T follicular helper cell (primary cell): Measurements from ENCODE around the gene TTC7B.

ENCODE experiments used
- DNase-seq: peaks from one replicate; pipeline ENCODE4 v3.0.0-alpha.2; 2020; ENCODE audit warnings: low read depth

TTC7B gene

DNA sequence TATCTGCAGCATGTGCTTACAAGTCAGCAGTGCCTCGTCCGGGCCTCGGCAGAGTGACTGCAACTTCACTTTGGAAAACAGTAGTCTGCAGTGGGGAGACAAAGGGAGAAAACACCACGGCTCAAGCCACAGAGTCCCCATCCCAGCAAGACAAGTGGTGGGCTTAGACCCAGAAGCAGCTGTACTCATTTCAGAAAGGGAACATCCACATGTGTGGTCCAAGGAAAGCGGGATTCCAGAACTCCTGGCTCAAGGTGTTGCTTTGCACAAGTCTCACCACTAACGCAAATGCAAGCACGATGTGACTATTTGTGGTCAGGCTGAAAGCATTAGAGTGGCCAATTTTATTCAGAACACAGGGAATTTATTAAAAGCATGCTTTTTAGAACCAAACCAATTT lies 198.3 kb downstream of the TTC7B start:
- no peak for DNase-seq

DNA sequence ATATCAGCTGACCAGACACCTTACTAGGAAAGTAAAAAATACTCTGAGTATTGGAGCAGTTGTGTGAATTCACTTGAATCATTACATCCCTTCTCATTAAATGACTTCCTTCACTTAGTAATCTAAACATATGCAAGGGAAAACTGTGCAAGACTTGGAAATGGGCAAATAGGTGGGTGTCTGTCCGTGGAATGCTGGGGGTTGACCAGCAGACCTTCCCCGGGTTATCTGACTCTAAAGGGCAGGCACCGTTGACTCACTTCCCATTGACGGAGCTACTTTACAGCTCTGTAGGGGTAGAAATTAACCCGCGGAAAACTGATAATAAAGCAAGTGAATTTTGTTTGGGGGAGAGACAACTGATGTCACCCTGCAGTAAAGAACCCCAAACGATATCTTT lies 199.3 kb downstream of the TTC7B start:
- no peak for DNase-seq

DNA sequence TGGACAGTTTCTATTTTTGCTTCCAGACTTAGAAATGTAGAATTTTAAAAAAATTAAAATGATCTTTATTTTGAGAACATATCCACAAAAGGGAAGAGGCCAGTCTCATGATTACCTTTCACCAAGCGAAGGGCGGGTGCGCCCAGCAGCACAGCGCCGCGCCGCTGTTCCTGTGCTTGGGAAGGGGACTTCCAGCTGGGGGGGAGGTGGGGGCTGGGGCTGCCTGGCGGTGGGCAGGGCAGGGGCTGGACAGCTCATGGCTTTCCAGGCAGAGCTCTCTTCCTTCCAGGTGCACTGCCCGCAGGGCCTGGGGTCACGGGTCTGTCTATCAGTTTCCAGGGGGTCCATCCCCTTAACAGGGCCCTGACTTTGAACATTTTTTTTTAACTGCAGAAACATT lies 199.9 kb downstream of the TTC7B start:
- DNase-seq, result no peak

DNA sequence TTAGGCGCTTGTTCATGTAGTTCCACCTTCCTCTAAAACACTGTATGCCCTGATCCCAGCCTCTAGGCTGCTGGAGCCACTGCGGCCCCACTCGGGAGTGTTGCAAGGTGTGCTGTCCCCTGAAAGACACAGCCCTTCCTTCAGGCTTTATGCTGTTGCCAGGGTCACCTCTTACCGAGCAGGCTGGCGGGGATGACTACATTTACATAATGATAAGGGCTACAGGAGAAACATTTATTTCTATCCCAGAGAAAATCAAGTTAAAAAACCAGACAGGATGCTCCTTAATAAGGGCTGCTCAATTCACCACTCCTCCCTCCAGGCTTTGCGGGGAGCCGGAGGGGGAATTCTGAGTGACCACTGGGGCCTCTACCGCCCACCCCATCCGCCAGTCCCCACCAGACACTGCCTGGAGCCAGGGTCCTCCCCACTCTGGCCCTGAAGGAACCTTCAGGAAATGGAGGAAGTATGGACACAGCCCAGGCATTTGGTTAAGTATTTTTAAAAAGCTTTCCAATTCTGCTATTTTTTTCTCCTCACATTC lies 200.6 kb downstream of the TTC7B start:
- DNase-seq, result no peak

- no peak for DNase-seq
These were observed 201.3 kb downstream of the TTC7B start for GRCh38 chr14:90614696-90615516.

GRCh38 chr14:90613997-90614396 lies 202.2 kb downstream of the TTC7B start:
- no peak for DNase-seq

DNA sequence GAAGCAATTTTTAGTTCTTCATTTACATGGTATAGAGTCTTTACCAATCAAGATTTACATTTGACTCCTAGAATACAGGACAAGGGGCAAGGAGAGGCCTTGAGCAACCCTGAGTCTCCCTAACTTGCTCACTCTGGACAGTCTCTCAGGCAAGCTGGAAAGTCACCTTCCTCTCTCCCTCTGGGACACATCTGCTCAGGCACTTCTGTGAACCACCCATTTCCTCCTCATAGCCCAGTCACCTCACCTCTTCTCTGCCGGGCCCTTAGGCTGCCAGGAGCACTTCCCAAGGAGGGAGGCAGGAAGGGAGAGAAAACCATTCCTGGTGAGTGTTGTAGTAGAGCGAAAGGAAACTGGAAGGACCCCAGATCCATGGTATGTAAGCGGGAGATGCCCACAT lies 202.8 kb downstream of the TTC7B start:
- no peak for DNase-seq

DNA sequence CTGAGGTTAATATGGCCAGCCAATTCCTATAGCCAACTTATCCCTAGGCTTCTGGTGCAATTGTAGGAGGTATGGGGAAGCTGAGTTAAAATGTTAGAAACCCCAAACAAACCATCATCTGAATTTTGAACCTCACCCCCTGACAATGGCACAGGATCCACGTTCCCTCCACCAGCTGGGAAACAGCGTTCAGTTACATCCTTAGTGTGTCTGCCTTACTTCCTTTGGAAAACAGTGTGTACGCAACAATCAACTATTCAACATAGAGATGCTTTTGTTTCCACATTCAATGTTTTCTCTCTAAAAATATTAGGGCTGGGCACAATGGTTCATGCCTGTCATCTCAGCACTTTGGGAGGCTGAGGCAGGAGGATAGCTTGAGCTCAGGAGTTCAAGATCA lies 203.4 kb downstream of the TTC7B start:
- DNase-seq, result no peak

- no peak for DNase-seq
These were observed 204.3 kb downstream of the TTC7B start for GRCh38 chr14:90611936-90612335.

GRCh38 chr14:90611501-90611900 lies 204.7 kb downstream of the TTC7B start:
- no peak for DNase-seq

GRCh38 chr14:90610346-90611040 lies 205.7 kb downstream of the TTC7B start:
- no peak for DNase-seq

GRCh38 chr14:90609376-90609775 lies 206.9 kb downstream of the TTC7B start:
- DNase-seq, result no peak

DNA sequence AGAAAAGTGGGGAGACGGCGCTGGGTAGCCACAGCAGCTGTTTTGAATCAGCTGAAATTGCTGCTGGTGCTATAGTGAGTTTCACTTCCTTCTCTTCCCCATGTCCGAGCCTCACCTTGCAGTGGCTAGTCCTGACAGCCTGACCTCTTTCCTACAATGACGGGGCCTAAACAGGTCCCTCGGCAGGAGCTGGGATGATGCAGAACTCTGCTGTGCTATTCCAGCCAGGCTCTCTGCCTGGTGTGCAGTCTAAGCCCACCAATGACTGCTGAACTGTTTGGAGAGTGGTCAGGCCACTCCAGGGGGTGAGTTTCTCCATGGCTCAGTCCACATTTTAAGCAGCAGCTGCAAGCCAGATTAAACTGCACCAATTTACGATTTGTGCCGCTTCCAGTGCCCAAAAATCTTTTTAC lies 207.3 kb downstream of the TTC7B start:
- DNase-seq, result no peak

GRCh38 chr14:90608281-90608680 lies 207.9 kb downstream of the TTC7B start:
- no peak for DNase-seq

DNA sequence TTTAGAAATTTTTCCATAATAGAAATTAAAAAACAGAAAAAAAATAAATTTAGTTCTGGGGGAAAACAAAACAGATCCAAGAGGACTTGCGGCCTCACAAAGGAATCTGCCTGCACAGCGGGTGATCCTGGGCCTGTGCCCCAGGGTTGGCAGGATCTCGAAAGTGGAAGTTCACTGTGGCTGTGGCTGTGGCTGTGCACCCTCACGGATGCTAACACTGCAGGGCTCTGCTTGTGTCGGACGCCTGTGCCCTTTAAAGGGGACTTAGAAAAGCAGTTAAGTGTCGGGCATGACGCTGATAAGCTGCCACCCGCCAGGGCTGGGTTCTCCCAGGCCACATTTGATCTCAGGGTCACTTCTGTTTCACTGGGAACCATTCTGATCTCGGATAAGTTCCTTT lies 209.1 kb downstream of the TTC7B start:
- DNase-seq, result no peak

GRCh38 chr14:90606434-90606833 lies 209.8 kb downstream of the TTC7B start:
- DNase-seq, result no peak

DNA sequence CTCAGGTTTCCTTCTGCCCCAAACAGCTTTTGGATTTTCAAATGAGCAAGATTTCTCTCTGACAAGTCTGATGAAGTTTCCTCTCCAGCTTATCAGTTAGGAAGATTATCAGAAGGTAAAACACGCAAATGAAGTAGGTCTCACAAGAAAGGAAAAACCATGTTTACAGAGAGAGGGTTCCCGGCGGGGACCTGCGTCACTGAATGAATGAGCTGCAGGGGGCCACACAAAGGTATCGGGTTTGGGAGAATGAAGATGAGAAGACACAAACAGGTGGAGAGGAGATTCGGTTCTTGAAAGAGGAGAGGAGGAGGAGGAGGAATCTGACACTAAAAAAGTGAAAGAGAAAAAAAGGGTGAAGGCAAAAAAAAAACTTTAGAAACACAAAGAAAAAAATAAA lies 210.8 kb downstream of the TTC7B start:
- no peak for DNase-seq

- no peak for DNase-seq
These were observed 211.9 kb downstream of the TTC7B start for GRCh38 chr14:90604356-90604755.

- no peak for DNase-seq
These were observed 212.4 kb downstream of the TTC7B start for GRCh38 chr14:90603841-90604240.

- no peak for DNase-seq
These were observed 212.9 kb downstream of the TTC7B start for GRCh38 chr14:90603336-90603735.

DNA sequence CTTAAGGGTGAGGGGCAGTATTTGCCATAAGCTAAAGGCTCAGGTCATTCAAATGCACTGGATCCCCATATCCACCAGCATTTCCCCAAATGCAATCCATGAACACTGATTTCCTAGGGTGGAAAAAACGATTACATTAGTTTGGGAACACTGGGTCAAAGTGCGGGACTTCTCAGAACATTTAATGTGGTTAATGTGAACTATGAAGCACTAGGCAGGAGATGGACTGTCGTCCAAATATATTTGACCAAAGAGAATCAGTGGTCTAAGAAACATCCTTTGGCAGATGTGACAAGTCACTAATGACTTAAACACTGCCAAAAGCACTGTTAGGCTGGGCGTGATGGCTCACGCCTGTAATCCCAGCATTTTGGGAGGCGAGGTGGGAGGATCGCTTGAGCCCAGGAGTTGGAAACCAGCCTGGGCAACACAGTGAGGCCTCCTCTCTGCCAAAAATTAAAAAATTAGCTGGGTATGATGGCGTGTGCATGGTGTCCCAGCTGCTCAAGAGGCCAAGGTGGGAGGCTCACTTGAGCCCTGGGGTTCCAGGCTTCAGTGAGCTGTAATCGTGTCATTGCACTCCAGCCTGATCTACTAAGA lies 214.0 kb downstream of the TTC7B start:
- DNase-seq, result no peak

GRCh38 chr14:90601563-90601962 lies 214.7 kb downstream of the TTC7B start:
- no peak for DNase-seq

- DNase-seq, result no peak
These were observed 215.6 kb downstream of the TTC7B start for GRCh38 chr14:90600619-90601018.
